Neural cell (in vitro differentiated cells): ENCODE data around the gene RPN1.

ENCODE experiments used
- EP300 ChIP-seq: fragments of 450-650 bp; conservative IDR thresholded peaks from 2 replicates; pipeline ENCODE4 v1.6.1; 2014; ENCODE audit warnings: antibody characterized with exemption, mild to moderate bottlenecking, moderate library complexity; ENCODE audit not compliant: poor library complexity, severe bottlenecking
- EZH2 ChIP-seq: fragments of 200-600, 300-800 bp; shearing (Covaris generic), sonication (generic); IDR thresholded peaks from 2 replicates; pipeline ENCODE4 v1.6.1; 2014; ENCODE audit warnings: antibody characterized with exemption, low read length, borderline replicate concordance, mild to moderate bottlenecking; ENCODE audit not compliant: insufficient read depth, poor library complexity, severe bottlenecking
- POLR2AphosphoS5 ChIP-seq: IDR thresholded peaks from 2 replicates; pipeline ENCODE4 v1.6.1; 2012
- SMC3 ChIP-seq: fragments of 450-650 bp; conservative IDR thresholded peaks from 2 replicates; pipeline ENCODE4 v1.6.1; 2014; ENCODE audit warnings: antibody characterized with exemption, mild to moderate bottlenecking, moderate library complexity; ENCODE audit not compliant: poor library complexity
- TAF1 ChIP-seq: IDR thresholded peaks from 2 replicates; pipeline ENCODE4 v1.6.1; 2012; ENCODE audit warnings: low read depth
- TF ChIP-seq, protein P1 (sequence below): fragments of 450-650 bp; IDR thresholded peaks from 2 replicates; pipeline ENCODE4 v1.5.1; 2014; ENCODE audit warnings: antibody characterized with exemption, mild to moderate bottlenecking, moderate library complexity; ENCODE audit not compliant: poor library complexity, severe bottlenecking
- TF ChIP-seq, protein P2 (sequence below): IDR thresholded peaks from 2 replicates; pipeline ENCODE4 v1.6.1; 2012; ENCODE audit warnings: borderline replicate concordance

DNA sequence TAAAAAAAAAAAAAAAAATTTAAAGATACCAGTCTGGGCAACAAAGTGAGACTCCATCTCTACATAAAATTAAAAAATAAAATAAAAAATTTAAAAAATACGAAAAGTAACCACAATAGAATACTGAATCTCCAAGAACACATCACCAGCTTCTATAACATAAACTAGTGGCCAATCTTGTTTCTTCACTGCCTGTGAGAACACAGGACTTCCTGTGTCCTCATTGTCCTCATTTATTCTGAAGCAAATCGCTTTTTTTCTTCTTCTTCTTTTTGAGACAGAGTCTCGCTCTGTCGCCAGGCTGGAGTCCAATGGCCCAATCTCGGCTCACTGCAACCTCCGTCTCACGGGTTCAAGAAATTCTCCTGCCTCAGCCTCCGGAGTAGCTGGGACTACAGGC lies 46.7 kb upstream of the RPN1 start:
- TF ChIP-seq, protein P1, sequence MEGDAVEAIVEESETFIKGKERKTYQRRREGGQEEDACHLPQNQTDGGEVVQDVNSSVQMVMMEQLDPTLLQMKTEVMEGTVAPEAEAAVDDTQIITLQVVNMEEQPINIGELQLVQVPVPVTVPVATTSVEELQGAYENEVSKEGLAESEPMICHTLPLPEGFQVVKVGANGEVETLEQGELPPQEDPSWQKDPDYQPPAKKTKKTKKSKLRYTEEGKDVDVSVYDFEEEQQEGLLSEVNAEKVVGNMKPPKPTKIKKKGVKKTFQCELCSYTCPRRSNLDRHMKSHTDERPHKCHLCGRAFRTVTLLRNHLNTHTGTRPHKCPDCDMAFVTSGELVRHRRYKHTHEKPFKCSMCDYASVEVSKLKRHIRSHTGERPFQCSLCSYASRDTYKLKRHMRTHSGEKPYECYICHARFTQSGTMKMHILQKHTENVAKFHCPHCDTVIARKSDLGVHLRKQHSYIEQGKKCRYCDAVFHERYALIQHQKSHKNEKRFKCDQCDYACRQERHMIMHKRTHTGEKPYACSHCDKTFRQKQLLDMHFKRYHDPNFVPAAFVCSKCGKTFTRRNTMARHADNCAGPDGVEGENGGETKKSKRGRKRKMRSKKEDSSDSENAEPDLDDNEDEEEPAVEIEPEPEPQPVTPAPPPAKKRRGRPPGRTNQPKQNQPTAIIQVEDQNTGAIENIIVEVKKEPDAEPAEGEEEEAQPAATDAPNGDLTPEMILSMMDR = no peak
- TF ChIP-seq EP300 (no peak), EZH2 (no peak), POLR2AphosphoS5 (no peak), SMC3 (no peak), TAF1 (no peak)
- TF ChIP-seq, protein P2, sequence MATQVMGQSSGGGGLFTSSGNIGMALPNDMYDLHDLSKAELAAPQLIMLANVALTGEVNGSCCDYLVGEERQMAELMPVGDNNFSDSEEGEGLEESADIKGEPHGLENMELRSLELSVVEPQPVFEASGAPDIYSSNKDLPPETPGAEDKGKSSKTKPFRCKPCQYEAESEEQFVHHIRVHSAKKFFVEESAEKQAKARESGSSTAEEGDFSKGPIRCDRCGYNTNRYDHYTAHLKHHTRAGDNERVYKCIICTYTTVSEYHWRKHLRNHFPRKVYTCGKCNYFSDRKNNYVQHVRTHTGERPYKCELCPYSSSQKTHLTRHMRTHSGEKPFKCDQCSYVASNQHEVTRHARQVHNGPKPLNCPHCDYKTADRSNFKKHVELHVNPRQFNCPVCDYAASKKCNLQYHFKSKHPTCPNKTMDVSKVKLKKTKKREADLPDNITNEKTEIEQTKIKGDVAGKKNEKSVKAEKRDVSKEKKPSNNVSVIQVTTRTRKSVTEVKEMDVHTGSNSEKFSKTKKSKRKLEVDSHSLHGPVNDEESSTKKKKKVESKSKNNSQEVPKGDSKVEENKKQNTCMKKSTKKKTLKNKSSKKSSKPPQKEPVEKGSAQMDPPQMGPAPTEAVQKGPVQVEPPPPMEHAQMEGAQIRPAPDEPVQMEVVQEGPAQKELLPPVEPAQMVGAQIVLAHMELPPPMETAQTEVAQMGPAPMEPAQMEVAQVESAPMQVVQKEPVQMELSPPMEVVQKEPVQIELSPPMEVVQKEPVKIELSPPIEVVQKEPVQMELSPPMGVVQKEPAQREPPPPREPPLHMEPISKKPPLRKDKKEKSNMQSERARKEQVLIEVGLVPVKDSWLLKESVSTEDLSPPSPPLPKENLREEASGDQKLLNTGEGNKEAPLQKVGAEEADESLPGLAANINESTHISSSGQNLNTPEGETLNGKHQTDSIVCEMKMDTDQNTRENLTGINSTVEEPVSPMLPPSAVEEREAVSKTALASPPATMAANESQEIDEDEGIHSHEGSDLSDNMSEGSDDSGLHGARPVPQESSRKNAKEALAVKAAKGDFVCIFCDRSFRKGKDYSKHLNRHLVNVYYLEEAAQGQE = no peak
